DND-41 (cell line): Measurements from ENCODE around the gene C2CD4A.

ENCODE experiments used
- ATAC-seq: fragments of 200-7000 bp; cut with Tn5 transposase; 3 replicates; pipeline ENCODE4 v1.9.1; 2021; ENCODE audit warnings: low read depth; ENCODE audit not compliant: insufficient read depth
- DNase-seq: peaks from one replicate; pipeline ENCODE4 v3.0.0-alpha.2; 2020
- H2AFZ ChIP-seq: 2 replicates; pipeline ENCODE4 v1.6.0; 2012; ENCODE audit warnings: low read depth, low read length
- H3K27ac ChIP-seq: 2 replicates; pipeline ENCODE4 v1.5.1; 2012; ENCODE audit warnings: low read length, inconsistent platforms
- H3K27me3 ChIP-seq: fragments of 200-600 bp; sonication (generic); 2 replicates; pipeline ENCODE4 v1.6.0; 2012; ENCODE audit warnings: low read length, mild to moderate bottlenecking, inconsistent platforms; ENCODE audit not compliant: insufficient read depth, poor library complexity
- H3K36me3 ChIP-seq: 2 replicates; pipeline ENCODE4 v1.5.1; 2012; ENCODE audit warnings: low read length, inconsistent platforms; ENCODE audit not compliant: insufficient read depth
- H3K4me1 ChIP-seq: 2 replicates; pipeline ENCODE4 v1.5.1; 2012; ENCODE audit warnings: mild to moderate bottlenecking, low read length; ENCODE audit not compliant: insufficient read depth
- H3K4me2 ChIP-seq: 2 replicates; pipeline ENCODE4 v1.6.0; 2012; ENCODE audit warnings: mild to moderate bottlenecking, moderate library complexity, low read length, inconsistent platforms; ENCODE audit not compliant: insufficient read depth
- H3K4me3 ChIP-seq, 2 experiments: fragments of 200-600 bp in 1 of 2; shearing (Covaris generic) in 1 of 2; 2 replicates each; pipeline ENCODE4 v1.5.1; 2012 to 2016; ENCODE audit warnings: inconsistent platforms in 2 of 2, low read length in 2 of 2, mild to moderate bottlenecking in 2 of 2, low read depth in 1 of 2, moderate library complexity in 1 of 2
- H3K79me2 ChIP-seq: 2 replicates; pipeline ENCODE4 v1.6.0; 2012; ENCODE audit warnings: low read length, inconsistent platforms; ENCODE audit not compliant: insufficient read depth
- H3K9ac ChIP-seq: 2 replicates; pipeline ENCODE4 v1.6.0; 2012; ENCODE audit warnings: low read depth, mild to moderate bottlenecking, inconsistent platforms, low read length, moderate library complexity
- H3K9me3 ChIP-seq: 2 replicates; pipeline ENCODE4 v1.5.1; 2012; ENCODE audit warnings: low read length, moderate library complexity, mild to moderate bottlenecking, inconsistent platforms; ENCODE audit not compliant: insufficient read depth, severe bottlenecking
- H4K20me1 ChIP-seq: 2 replicates; pipeline ENCODE4 v1.6.0; 2012; ENCODE audit warnings: low read length; ENCODE audit not compliant: insufficient read depth
- CTCF ChIP-seq: IDR thresholded peaks from 2 replicates; pipeline ENCODE4 v1.5.1; 2012; ENCODE audit warnings: borderline replicate concordance, low read length, moderate library complexity, mild to moderate bottlenecking; ENCODE audit not compliant: poor library complexity, severe bottlenecking; ENCODE audit errors: extremely low read depth
- EZH2 ChIP-seq: IDR thresholded peaks from 3 replicates; pipeline ENCODE4 v1.6.1; 2012; ENCODE audit warnings: borderline replicate concordance, low read depth, mild to moderate bottlenecking, moderate library complexity, low read length, inconsistent platforms; ENCODE audit not compliant: severe bottlenecking

C2CD4A gene

GRCh38 chr15:62058327-62059028 is 8.3 kb upstream of the C2CD4A start:
- Histone ChIP-seq H3K27ac (peak overlapping the region; percentile 45), H3K4me2 (peak overlapping the region; percentile 98), H4K20me1 (peaks cover 14% of the 10 kb centered on the region; the same call in 1 of the 2 replicates), H3K4me3 (peak overlapping the region in 1 of 2 experiments; percentile 93; a peak in 2 of 4 replicates), H3K79me2 (peaks cover 68% of the 10 kb centered on the region), H3K36me3 (no peaks in the 10 kb centered on the region; the same call in 1 of the 2 replicates), H3K9ac (peak overlapping the region; percentile 45), H2AFZ (no peak overlapping the region), H3K9me3 (no peaks in the 10 kb centered on the region), H3K27me3 (no peaks in the 10 kb centered on the region), H3K4me1 (peaks cover 46% of the 10 kb centered on the region)
- ATAC-seq = no peak
- no peak for TF ChIP-seq CTCF
- no peak for TF ChIP-seq EZH2
- peak; percentile 9 for DNase-seq

DNA sequence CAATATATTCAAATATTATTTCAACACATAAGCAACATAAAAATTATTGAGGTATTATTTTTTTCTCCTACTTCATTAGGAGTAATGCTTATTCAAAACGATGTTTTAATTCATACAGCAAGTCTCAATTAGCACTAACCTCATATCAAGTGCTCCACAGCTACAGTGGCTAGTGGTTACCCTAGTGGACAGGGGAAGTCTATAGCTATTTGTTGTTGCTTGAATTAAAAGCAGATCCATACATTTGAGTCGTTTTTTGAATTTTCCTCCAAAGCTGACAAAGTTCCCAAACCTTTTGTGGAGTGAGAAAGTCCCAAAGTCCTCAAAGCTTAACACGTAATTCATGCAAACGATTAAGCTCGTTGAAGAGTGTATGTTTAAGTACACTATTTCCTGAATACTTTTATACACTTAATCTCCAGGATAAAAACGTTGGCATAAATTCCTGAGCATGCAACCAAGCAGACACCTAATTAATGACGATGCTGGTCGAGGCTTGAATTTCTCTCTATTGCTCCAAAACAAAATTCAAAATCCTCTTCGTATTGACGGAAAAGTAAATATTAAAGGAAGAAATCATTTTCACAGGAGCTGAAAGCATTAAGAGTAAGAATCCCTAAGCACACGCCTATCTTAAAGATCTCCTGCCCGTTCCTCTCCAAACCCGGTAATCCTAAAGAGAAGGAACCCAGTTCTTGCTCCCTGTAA is 7.5 kb upstream of the C2CD4A start:
- TF ChIP-seq EZH2 (no peak), CTCF (no peak)
- DNase-seq (no peak), ATAC-seq (no peak)
- peaks cover 8% of the 10 kb centered on the region; the same call in 1 of the 2 replicates for H4K20me1 ChIP-seq
- H3K9ac ChIP-seq = peak overlapping the region; percentile 91
- H2AFZ ChIP-seq = peak overlapping the region; percentile 74
- peaks cover 42% of the 10 kb centered on the region for H3K4me1 ChIP-seq
- H3K4me2 ChIP-seq = peak overlapping the region; percentile 98
- H3K79me2 ChIP-seq = peaks cover 60% of the 10 kb centered on the region
- peak overlapping the region; percentile 60 to 93 for H3K4me3 ChIP-seq
- H3K27me3 ChIP-seq = no peaks in the 10 kb centered on the region
- H3K36me3 ChIP-seq = no peaks in the 10 kb centered on the region; the same call in 1 of the 2 replicates
- no peaks in the 10 kb centered on the region for H3K9me3 ChIP-seq
- peak overlapping the region; percentile 78 for H3K27ac ChIP-seq

GRCh38 chr15:62059816-62060112 is 7.0 kb upstream of the C2CD4A start:
- Histone ChIP-seq H3K36me3 (no peaks in the 10 kb centered on the region; the same call in 1 of the 2 replicates), H2AFZ (peak overlapping the region; percentile 74), H3K9me3 (no peaks in the 10 kb centered on the region), H3K4me2 (peak overlapping the region; percentile 98), H3K79me2 (peaks cover 55% of the 10 kb centered on the region), H3K27me3 (no peaks in the 10 kb centered on the region), H3K4me1 (peaks cover 42% of the 10 kb centered on the region), H3K4me3 (peak overlapping the region; percentile 60 to 93), H3K27ac (peak overlapping the region; percentile 78), H4K20me1 (peaks cover 5% of the 10 kb centered on the region; the same call in 1 of the 2 replicates), H3K9ac (peak overlapping the region; percentile 91)
- peak; percentile 53 for ATAC-seq
- TF ChIP-seq CTCF = no peak
- no peak for TF ChIP-seq EZH2
- peak; percentile 65 for DNase-seq
